GM23338 (cell line): Measurements from ENCODE around the gene DDX23. TPM values are rescaled to one million over a fixed set of nuclear protein-coding genes. Genes with fewer than 3 reads are reported as not detected.

Source experiments
- ATAC-seq: fragments of 200-7000 bp; cut with Tn5 transposase; 3 replicates; pipeline ENCODE4 v1.9.1; 2020
- DNase-seq: peaks from one replicate; pipeline ENCODE4 v3.0.0-alpha.2; 2015; ENCODE audit warnings: low spot score
- H2AFZ ChIP-seq: fragments of 200-600 bp; sonication (generic); 2 replicates; pipeline ENCODE4 v1.8.0; 2016; ENCODE audit warnings: antibody characterized with exemption, mild to moderate bottlenecking, moderate library complexity
- H3F3A ChIP-seq: fragments of 200-600 bp; sonication (generic); replicated peaks from 2 replicates; pipeline ENCODE4 v1.8.0; 2017; ENCODE audit warnings: antibody characterized with exemption, mixed run types, low read depth
- H3K27ac ChIP-seq: fragments of 200-600 bp; sonication (generic); 2 replicates; pipeline ENCODE4 v1.6.1; 2016; ENCODE audit warnings: low read depth
- H3K27me3 ChIP-seq: fragments of 200-600 bp; sonication (generic); 2 replicates; pipeline ENCODE4 v1.8.0; 2016; ENCODE audit warnings: mild to moderate bottlenecking, mixed run types, moderate library complexity; ENCODE audit not compliant: insufficient read depth
- H3K36me3 ChIP-seq: fragments of 200-600 bp; sonication (generic); 2 replicates; pipeline ENCODE4 v1.8.0; 2016; ENCODE audit warnings: mild to moderate bottlenecking; ENCODE audit not compliant: insufficient read depth
- H3K4me1 ChIP-seq: fragments of 200-600 bp; sonication (generic); 2 replicates; pipeline ENCODE4 v1.8.0; 2016; ENCODE audit warnings: mild to moderate bottlenecking, moderate library complexity; ENCODE audit not compliant: insufficient read depth
- H3K4me2 ChIP-seq: fragments of 200-600 bp; sonication (generic); 2 replicates; pipeline ENCODE4 v1.7.1; 2017; ENCODE audit warnings: mixed run types
- H3K4me3 ChIP-seq: fragments of 200-600 bp; sonication (generic); 2 replicates; pipeline ENCODE4 v1.6.1; 2016; ENCODE audit warnings: mixed run types
- H3K79me2 ChIP-seq: fragments of 200-600 bp; sonication (generic); replicated peaks from 2 replicates; pipeline ENCODE4 v1.8.0; 2017; ENCODE audit warnings: mild to moderate bottlenecking; ENCODE audit not compliant: insufficient read depth
- H3K9me2 ChIP-seq: fragments of 200-600 bp; sonication (generic); 2 replicates; pipeline ENCODE4 v1.8.0; 2017; ENCODE audit not compliant: insufficient read depth
- H4K20me1 ChIP-seq: fragments of 200-600 bp; sonication (generic); replicated peaks from 2 replicates; pipeline ENCODE4 v1.8.0; 2017; ENCODE audit warnings: mild to moderate bottlenecking; ENCODE audit not compliant: insufficient read depth
- H3K27ac Mint-ChIP-seq: 2 replicates; pipeline ENCODE4 v1.8.0; 2020; ENCODE audit warnings: inconsistent platforms, mild to moderate bottlenecking, moderate library complexity, mixed read lengths
- H3K27me3 Mint-ChIP-seq: 3 replicates; pipeline ENCODE4 v1.8.0; 2022; ENCODE audit warnings: low read depth, mild to moderate bottlenecking, moderate library complexity, mixed read lengths, inconsistent platforms; ENCODE audit not compliant: insufficient read depth, poor library complexity
- H3K36me3 Mint-ChIP-seq: 3 replicates; pipeline ENCODE4 v1.8.0; 2021; ENCODE audit warnings: low read depth, mild to moderate bottlenecking, inconsistent platforms, moderate library complexity, mixed read lengths
- H3K4me1 Mint-ChIP-seq: 3 replicates; pipeline ENCODE4 v1.8.0; 2020; ENCODE audit warnings: mild to moderate bottlenecking, inconsistent platforms, mixed read lengths
- H3K4me3 Mint-ChIP-seq: 3 replicates; pipeline ENCODE4 v1.8.0; 2021; ENCODE audit warnings: moderate library complexity, mild to moderate bottlenecking, inconsistent platforms, mixed read lengths
- H3K9me3 Mint-ChIP-seq: 3 replicates; pipeline ENCODE4 v1.8.0; 2020; ENCODE audit warnings: moderate library complexity, mild to moderate bottlenecking, inconsistent platforms, mixed read lengths
- CREB1 ChIP-seq: fragments of 250-450 bp; sonication (Bioruptor Pico); IDR thresholded peaks from 2 replicates; pipeline ENCODE4 v1.5.0; 2020; ENCODE audit warnings: low read depth, mild to moderate bottlenecking, moderate library complexity
- CTCF ChIP-seq, 2 experiments: fragments of 200-600 bp in 1 of 2; sonication (generic) in 1 of 2; conservative IDR thresholded peaks; 2 replicates each; pipeline versions ENCODE4 v1.5.1 to v1.6.1; 2016 to 2017; ENCODE audit warnings: antibody characterized with exemption in 2 of 2, low read depth in 2 of 2, mild to moderate bottlenecking in 2 of 2, moderate library complexity in 1 of 2
- ETS1 ChIP-seq: IDR thresholded peaks from 2 replicates; pipeline ENCODE4 v1.6.1; 2016; ENCODE audit warnings: antibody characterized with exemption
- EZH2 ChIP-seq: fragments of 200-600 bp; sonication (generic); IDR thresholded peaks from one replicate; pipeline ENCODE4 v1.8.0; 2017; ENCODE audit warnings: antibody characterized with exemption, mild to moderate bottlenecking, low read depth; ENCODE audit not compliant: unreplicated experiment
- EZH2phosphoT487 ChIP-seq: fragments of 200-600 bp; sonication (generic); IDR thresholded peaks from one replicate; pipeline ENCODE4 v1.8.1; 2018; ENCODE audit warnings: antibody characterized with exemption; ENCODE audit not compliant: unreplicated experiment
- JUNB ChIP-seq: IDR thresholded peaks from one replicate; pipeline ENCODE4 v1.6.1; 2016; ENCODE audit warnings: antibody characterized with exemption; ENCODE audit not compliant: unreplicated experiment
- NANOG ChIP-seq: IDR thresholded peaks from 2 replicates; pipeline ENCODE4 v1.6.1; 2016; ENCODE audit warnings: antibody characterized with exemption, borderline replicate concordance
- POLR2AphosphoS5 ChIP-seq: IDR thresholded peaks from 2 replicates; pipeline ENCODE4 v1.6.1; 2016; ENCODE audit warnings: antibody characterized with exemption, low read depth
- REST ChIP-seq: IDR thresholded peaks from one replicate; pipeline ENCODE4 v1.6.1; 2018; ENCODE audit warnings: antibody characterized with exemption; ENCODE audit not compliant: unreplicated experiment
- STAT1 ChIP-seq: IDR thresholded peaks from one replicate; pipeline ENCODE4 v1.6.1; 2016; ENCODE audit warnings: antibody characterized with exemption; ENCODE audit not compliant: unreplicated experiment
- ZNF114 ChIP-seq: fragments of 250-450 bp; sonication (Bioruptor Pico); IDR thresholded peaks from 2 replicates; pipeline ENCODE4 v1.5.0; 2020; ENCODE audit warnings: mild to moderate bottlenecking, moderate library complexity
- ZNF331 ChIP-seq: fragments of 250-450 bp; sonication (Bioruptor Pico); IDR thresholded peaks from 2 replicates; pipeline ENCODE4 v1.5.0; 2020; ENCODE audit warnings: low read depth, mild to moderate bottlenecking, moderate library complexity
- ZNF462 ChIP-seq: fragments of 250-450 bp; sonication (Bioruptor Pico); IDR thresholded peaks from 2 replicates; pipeline ENCODE4 v1.5.0; 2020; ENCODE audit warnings: mild to moderate bottlenecking, moderate library complexity
- polyA plus RNA-seq: library from polyadenylated mRNA; unstranded; fragments of >200 nt; fragmentation: Nextera tagmentation; extraction: Ambion mirVana; gene quantifications from 2 replicates; pipeline ENCODE4 v1.2.1, GENCODE V29; 2016
- total RNA-seq: library from RNA; depleted of rRNA; stranded (reverse); fragments of >200 nt; shearing (Covaris generic); gene quantifications from 2 replicates; pipeline ENCODE4 v1.2.3, GENCODE V29; 2014

DDX23 gene
- total and polyA plus RNA-seq, 2 experiments from 2014 or later, result 31.7 to 78.5 TPM

GRCh38 chr12:48881686-48882314, 29.8 kb upstream of the DDX23 start:
- H3K27ac ChIP-seq, result no peak overlapping the region

More at GRCh38 chr12:48881686-48882314, 29.8 kb upstream of the DDX23 start:
- Mint-ChIP-seq H3K9me3 (no peaks in the 10 kb centered on the region), H3K27ac (no peak overlapping the region), H3K4me1 (peaks cover 32% of the 10 kb centered on the region), H3K4me3 (peak overlapping the region; percentile 56), H3K27me3 (peaks cover 18% of the 10 kb centered on the region), H3K36me3 (no peaks in the 10 kb centered on the region)
- TF ChIP-seq POLR2AphosphoS5 (no peak), ETS1 (no peak), CTCF (conservative IDR thresholded peaks at IDR 0.05; ENCODE audit: low read depth in 2 of 2) (no peak), EZH2phosphoT487 (no peak), ZNF462 (CRISPR knock-in tag) (no peak), REST (no peak), STAT1 (no peak), EZH2 (no peak), CREB1 (no peak), ZNF331 (CRISPR knock-in tag) (no peak), ZNF114 (no peak), JUNB (no peak), NANOG (no peak)
- ATAC-seq, result no peak
- H3K27me3 ChIP-seq, result no peaks in the 10 kb centered on the region
- peak overlapping the region; percentile 9; the same call in 1 of the 2 replicates for H2AFZ ChIP-seq
- peaks cover 29% of the 10 kb centered on the region for H3K4me1 ChIP-seq
- no peaks in the 10 kb centered on the region for H3K36me3 ChIP-seq
- peaks cover 10% of the 10 kb centered on the region; the same call in 1 of the 2 replicates for H3F3A ChIP-seq
- H3K79me2 ChIP-seq, result no peaks in the 10 kb centered on the region
- no peak for DNase-seq
- no peaks in the 10 kb centered on the region for H4K20me1 ChIP-seq
- H3K9me2 ChIP-seq, result no peaks in the 10 kb centered on the region
- peak overlapping the region; percentile 44 for H3K4me3 ChIP-seq
- H3K4me2 ChIP-seq, result peak overlapping the region; percentile 67
